OCI-LY7 (cell line): Measurements from ENCODE around the gene ZNF837. TPM values are rescaled to one million over a fixed set of nuclear protein-coding genes. Genes with fewer than 3 reads are reported as not detected.
A peak's percentile ranks its signal among the peaks of the same experiment; 100 is the strongest.

Source experiments
- BruUV-seq: library from RNA; stranded (reverse); fragments of 400-500 nt; replicated peaks from 2 replicates; lab custom pipeline; 2021; lab: Mats Ljungman, UMichigan
- CTCF ChIA-PET: fragments of 300-600 bp; sonication (Branson Sonifier 250); formaldehyde crosslinking; loops from one replicate; lab custom pipeline; 2022; ENCODE audit warnings: antibody characterized with exemption; ENCODE audit not compliant: unreplicated experiment; lab: Charles Lee
- POLR2A ChIA-PET: fragments of 300-600 bp; sonication (Branson Sonifier 250); formaldehyde crosslinking; loops from one replicate; lab custom pipeline; 2022; ENCODE audit warnings: antibody characterized with exemption; lab: Charles Lee
- DNase-seq: peaks from one replicate; pipeline ENCODE4 v3.0.0-alpha.2; 2015; ENCODE audit warnings: low spot score
- H2AFZ ChIP-seq: fragments of 200-600 bp; sonication (generic), shearing (Covaris generic); 2 replicates; pipeline ENCODE4 v1.6.1; 2014; ENCODE audit warnings: mild to moderate bottlenecking, antibody characterized with exemption, low read length, moderate library complexity
- H3K27ac ChIP-seq: fragments of 200-600 bp; sonication (generic); 2 replicates; pipeline ENCODE4 v1.5.1; 2014; ENCODE audit warnings: mixed run types, low read depth, mild to moderate bottlenecking, moderate library complexity, low read length, inconsistent platforms; ENCODE audit not compliant: poor library complexity, severe bottlenecking
- H3K36me3 ChIP-seq: fragments of 200-600 bp; sonication (generic); 2 replicates; pipeline ENCODE4 v1.6.1; 2014; ENCODE audit warnings: mild to moderate bottlenecking, antibody characterized with exemption, low read length, moderate library complexity, mixed read lengths; ENCODE audit not compliant: insufficient read depth
- H3K4me1 ChIP-seq: fragments of 200-600 bp; sonication (generic); 2 replicates; pipeline ENCODE4 v1.5.1; 2014; ENCODE audit warnings: mild to moderate bottlenecking, low read length; ENCODE audit not compliant: insufficient read depth, poor library complexity, severe bottlenecking
- H3K4me2 ChIP-seq: fragments of 200-600 bp; sonication (generic); 2 replicates; pipeline ENCODE4 v1.6.1; 2014; ENCODE audit warnings: mild to moderate bottlenecking, low read length
- H3K4me3 ChIP-seq: fragments of 200-600 bp; sonication (generic); 2 replicates; pipeline ENCODE4 v1.5.1; 2014; ENCODE audit warnings: mild to moderate bottlenecking, low read depth, low read length; ENCODE audit not compliant: poor library complexity, severe bottlenecking
- H3K79me2 ChIP-seq: fragments of 200-600 bp; sonication (generic); 2 replicates; pipeline ENCODE4 v1.6.1; 2016; ENCODE audit warnings: low read depth, mild to moderate bottlenecking, low read length, moderate library complexity, mixed read lengths; ENCODE audit not compliant: insufficient read depth
- H3K9me2 ChIP-seq: fragments of 200-600 bp; sonication (generic); 2 replicates; pipeline ENCODE4 v1.6.1; 2016; ENCODE audit warnings: mild to moderate bottlenecking, low read length, mixed read lengths; ENCODE audit not compliant: insufficient read depth
- H3K9me3 ChIP-seq: fragments of 200-600 bp; sonication (generic); 2 replicates; pipeline ENCODE4 v1.6.1; 2014; ENCODE audit warnings: mild to moderate bottlenecking, mixed run types, low read length, mixed read lengths
- H4K20me1 ChIP-seq: fragments of 200-600 bp; sonication (generic); 2 replicates; pipeline ENCODE4 v1.6.1; 2014; ENCODE audit warnings: mild to moderate bottlenecking, antibody characterized with exemption, low read length, moderate library complexity, mixed read lengths; ENCODE audit not compliant: insufficient read depth
- CTCF ChIP-seq: fragments of 200-600 bp; sonication (generic); conservative IDR thresholded peaks from 2 replicates; pipeline ENCODE4 v1.5.1; 2014; ENCODE audit warnings: mild to moderate bottlenecking, antibody characterized with exemption, low read length, moderate library complexity, mixed read lengths
- EZH2phosphoT487 ChIP-seq: fragments of 200-600 bp; sonication (generic); IDR thresholded peaks from 2 replicates; pipeline ENCODE4 v1.6.1; 2018; ENCODE audit warnings: low read depth, borderline replicate concordance, mild to moderate bottlenecking, mixed run types, antibody characterized with exemption, low read length, moderate library complexity, mixed read lengths
- intact Hi-C: fragments of 100-400 bp; cut with micrococcal nuclease; formaldehyde crosslinking; loops from one replicate; pipeline ENCODE4 v1.10.0; 2022; ENCODE audit not compliant: unreplicated experiment
- total RNA-seq, 2 experiments: library from RNA; depleted of rRNA in 1 of 2; stranded (reverse); fragments of >200 nt in 1 of 2; shearing (Covaris generic) in 1 of 2; gene quantifications; 2 replicates each; pipeline ENCODE4 v1.2.3, GENCODE V29; 2014 to 2022

Gene ZNF837
- total RNA-seq, 2 experiments from 2014 or later, result 3.0 to 5.8 TPM

DNA sequence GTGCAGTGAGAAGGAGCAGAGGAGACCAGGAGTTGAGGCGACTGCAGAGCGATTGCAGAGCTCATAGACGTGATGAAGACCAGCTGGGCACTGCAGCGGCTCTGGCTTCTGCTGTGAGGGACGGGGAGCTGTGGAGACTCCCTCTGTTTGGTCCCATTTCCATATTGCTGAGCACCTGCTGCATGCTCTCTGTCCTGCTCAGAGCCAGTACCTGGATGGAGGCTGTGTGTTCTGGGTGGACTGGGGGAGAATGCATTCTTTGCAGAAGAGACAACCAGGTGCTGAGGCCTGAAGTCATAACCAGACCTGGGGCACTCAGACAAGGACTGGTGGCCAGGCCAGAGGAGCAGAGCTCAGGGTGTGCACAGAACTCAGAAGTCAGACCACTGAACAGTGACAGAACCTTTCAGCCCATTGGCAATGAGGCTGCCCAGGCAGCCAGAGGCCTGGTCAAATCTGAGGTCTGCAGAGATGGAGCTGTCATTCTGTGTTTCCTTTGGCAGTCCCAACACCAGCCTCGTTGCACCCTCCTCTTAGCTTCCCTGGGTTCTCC, 26.3 kb downstream of the ZNF837 start:
- no peak overlapping the region for H3K4me3 ChIP-seq
- no peak overlapping the region for H3K27ac ChIP-seq
- no peak overlapping the region for H3K4me2 ChIP-seq
- no peaks in the 10 kb centered on the region for H3K79me2 ChIP-seq
- TF ChIP-seq CTCF (no peak), EZH2phosphoT487 (no peak)
- no peaks in the 10 kb centered on the region for H4K20me1 ChIP-seq
- no peaks in the 10 kb centered on the region for H3K9me2 ChIP-seq
- peaks cover 5% of the 10 kb centered on the region; the same call in 1 of the 2 replicates for H3K36me3 ChIP-seq
- H2AFZ ChIP-seq, result no peak overlapping the region
- TSS peak; percentile 39 for BruUV-seq
- intact Hi-C loops, result no loop called here
- no peaks in the 10 kb centered on the region for H3K9me3 ChIP-seq
- ChIA-PET CTCF (interaction anchor here (0.6 kb wide), 1 partner anchor 30 kb away, joined by 10 read pairs; no protein-coding TSS in a partner anchor), POLR2A (interaction anchor here (1.4 kb wide), 1 partner anchor 9 kb away, joined by 4 read pairs; the partner anchor contains the start of gene ZNF497)
- DNase-seq, result no peak
- H3K4me1 ChIP-seq, result peaks cover 2% of the 10 kb centered on the region

GRCh38 chr19:58353717-58354477, 26.9 kb downstream of the ZNF837 start:
- Histone ChIP-seq H3K79me2 (no peaks in the 10 kb centered on the region; the same call in 1 of the 2 replicates), H3K4me1 (peaks cover 6% of the 10 kb centered on the region), H3K4me2 (no peak overlapping the region), H3K9me3 (no peaks in the 10 kb centered on the region), H3K36me3 (peaks cover 5% of the 10 kb centered on the region; the same call in 1 of the 2 replicates), H3K9me2 (no peaks in the 10 kb centered on the region), H4K20me1 (no peaks in the 10 kb centered on the region), H3K4me3 (no peak overlapping the region), H2AFZ (no peak overlapping the region), H3K27ac (no peak overlapping the region)
- BruUV-seq, result no TSS peak
- POLR2A ChIA-PET, result interaction anchor here (1.4 kb wide), 1 partner anchor 9 kb away, joined by 4 read pairs; the partner anchor contains the start of gene ZNF497
- CTCF ChIA-PET, result no interaction called here
- DNase-seq, result no peak
- intact Hi-C loops, result no loop called here
- no peak for TF ChIP-seq EZH2phosphoT487
- no peak for TF ChIP-seq CTCF
